GM19043 (cell line): ENCODE data around the gene KBTBD7.
"Not testable (repeated sequence)": the region's sequence is repeated elsewhere in the genome, so short reads cannot be mapped to it uniquely, and the experiment has no call there.

Source experiments
- ATAC-seq: cut with Tn5 transposase; IDR thresholded peaks from one replicate; pipeline ENCODE4 v1.9.1; 2021; ENCODE audit warnings: low read depth; ENCODE audit not compliant: unreplicated experiment

KBTBD7 gene

DNA sequence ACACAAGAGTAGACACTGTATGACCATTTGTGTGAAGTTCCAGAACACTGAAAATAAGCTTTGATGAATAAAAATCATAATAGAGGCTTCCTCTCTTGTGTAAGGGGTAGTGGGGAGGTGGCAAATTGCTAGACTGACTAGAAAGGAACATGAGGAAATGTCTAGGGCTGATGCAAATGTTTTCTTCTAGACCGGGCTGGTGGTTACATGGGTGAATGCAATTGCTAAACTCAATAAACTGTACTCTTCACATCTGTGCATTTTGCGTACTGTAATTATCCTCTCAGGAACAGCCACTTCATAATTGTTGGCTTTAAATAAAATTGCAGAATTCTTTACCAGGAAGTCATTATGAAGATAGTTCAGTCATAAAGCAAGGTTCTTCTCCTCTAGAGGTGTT, 5.2 kb upstream of the KBTBD7 start:
- ATAC-seq, result peak; percentile 92

GRCh38 chr13:41199079-41199478, 4.7 kb upstream of the KBTBD7 start:
- no peak for ATAC-seq

GRCh38 chr13:41196620-41197019, 2.3 kb upstream of the KBTBD7 start:
- ATAC-seq, result no peak

- ATAC-seq, result no peak
Measured at GRCh38 chr13:41196011-41196410, 1.6 kb upstream of the KBTBD7 start.

GRCh38 chr13:41193469-41193868, 900 bp downstream of the KBTBD7 start:
- ATAC-seq, result no peak

- ATAC-seq, result no peak
Measured at GRCh38 chr13:41188584-41188983, 5.8 kb downstream of the KBTBD7 start.

- ATAC-seq, result no peak
Measured at GRCh38 chr13:41186481-41186880, 7.9 kb downstream of the KBTBD7 start.

DNA sequence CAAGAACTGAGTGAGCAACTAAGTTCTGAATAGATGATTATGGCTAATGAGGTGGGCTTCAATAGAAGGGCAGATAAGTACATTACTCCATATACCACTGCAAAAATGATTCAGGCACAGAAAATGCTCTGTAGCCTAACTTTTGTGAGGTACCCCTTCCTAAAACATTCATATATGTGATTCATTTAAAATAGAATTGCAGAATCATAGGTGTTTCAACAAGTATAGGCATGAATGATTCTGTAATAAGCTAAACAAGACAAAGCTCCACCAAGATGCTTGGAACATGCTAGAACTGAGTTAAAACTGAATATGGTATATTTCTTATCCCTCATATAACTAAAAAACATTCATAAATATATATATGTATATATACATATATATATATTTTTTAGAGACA, 12.1 kb downstream of the KBTBD7 start:
- ATAC-seq, result no peak

DNA sequence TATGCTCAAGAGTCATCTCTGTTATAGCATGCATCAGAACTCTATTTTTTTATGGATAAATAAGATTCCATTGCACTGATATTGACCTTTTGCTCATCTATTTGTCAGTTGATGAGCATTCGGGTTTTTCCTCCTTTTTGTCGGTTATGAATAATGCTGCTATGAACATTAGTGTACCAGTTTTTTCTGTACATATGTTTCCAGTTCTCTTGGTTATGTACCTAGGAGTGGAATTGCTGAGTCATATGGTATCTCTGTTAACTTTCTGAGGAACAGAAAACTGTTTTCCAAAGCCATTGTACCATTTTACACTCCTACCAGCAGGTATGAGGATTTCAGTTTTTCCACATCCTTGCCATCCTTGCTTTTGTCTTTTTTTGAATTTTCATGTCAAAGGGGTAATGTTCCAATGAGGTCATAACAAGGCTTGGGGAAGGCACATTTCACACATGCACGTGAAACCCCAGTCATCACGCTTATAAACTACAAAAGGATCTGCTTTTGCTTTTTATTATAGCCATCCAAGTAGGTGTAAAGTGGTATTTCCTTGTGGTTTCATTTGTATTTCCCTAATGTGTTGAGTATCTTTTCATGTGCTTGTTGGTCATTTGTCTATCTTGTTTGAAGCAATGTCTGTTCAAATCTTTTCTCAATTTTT, 14.6 kb downstream of the KBTBD7 start:
- no peak for ATAC-seq

DNA sequence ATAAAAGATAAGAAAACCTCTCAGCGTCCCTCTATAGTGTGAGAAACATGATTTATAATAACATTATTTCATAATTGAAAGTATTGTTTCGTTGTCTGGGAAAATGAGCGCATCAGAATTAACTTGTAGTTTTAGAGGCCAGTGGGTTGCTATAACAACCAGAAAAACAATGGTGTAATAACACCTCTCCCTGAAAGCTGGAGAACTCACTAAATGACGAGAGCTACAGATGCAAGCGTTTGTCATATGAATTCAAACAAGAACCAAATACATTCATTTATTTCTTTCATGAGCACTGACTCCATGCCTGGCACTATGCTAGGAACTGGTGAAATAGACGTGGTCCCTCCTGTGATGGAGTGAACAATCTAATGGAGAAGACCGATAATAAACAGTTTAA, 16.3 kb downstream of the KBTBD7 start:
- ATAC-seq, result no peak

DNA sequence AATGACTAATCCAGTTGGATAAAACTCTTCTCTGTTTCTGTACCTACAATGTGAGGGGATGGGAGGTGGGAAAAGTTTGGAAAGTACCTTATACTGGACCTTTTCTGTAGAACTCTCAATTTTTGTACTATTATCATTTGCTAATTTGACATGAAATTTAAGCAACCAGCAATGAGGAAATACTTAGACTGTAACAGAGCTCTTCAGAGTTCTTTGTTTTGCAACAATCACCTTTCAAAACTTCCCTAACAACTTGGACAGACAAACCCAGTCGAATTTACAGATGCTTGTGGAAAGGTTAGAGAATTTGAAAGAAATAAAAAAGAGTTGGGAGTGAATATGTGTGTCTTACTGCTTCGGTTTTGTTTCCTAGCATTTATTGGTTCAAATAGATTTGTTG, 16.8 kb downstream of the KBTBD7 start:
- ATAC-seq, result no peak

DNA sequence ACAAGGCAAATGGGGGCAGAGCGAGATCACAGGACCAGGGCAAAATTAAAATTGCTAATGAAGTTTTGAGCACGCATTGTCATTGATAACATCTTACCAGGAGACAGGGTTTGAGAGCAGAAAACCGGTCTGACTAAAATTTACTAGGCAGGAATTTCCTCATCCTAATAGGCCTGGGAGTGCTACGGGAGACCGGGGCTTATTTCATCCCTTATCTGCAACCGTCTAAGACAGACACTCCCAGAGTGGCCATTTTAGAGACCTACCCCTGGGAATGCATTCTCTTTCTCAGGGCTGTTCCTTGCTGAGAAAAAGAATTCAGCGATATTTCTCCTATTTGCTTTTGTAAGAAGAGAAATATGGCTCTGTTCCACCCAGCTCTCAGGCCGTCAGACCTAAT, 18.8 kb downstream of the KBTBD7 start:
- ATAC-seq, result not testable (repeated sequence)

GRCh38 chr13:41162151-41162550, 32.2 kb downstream of the KBTBD7 start:
- no peak for ATAC-seq

DNA sequence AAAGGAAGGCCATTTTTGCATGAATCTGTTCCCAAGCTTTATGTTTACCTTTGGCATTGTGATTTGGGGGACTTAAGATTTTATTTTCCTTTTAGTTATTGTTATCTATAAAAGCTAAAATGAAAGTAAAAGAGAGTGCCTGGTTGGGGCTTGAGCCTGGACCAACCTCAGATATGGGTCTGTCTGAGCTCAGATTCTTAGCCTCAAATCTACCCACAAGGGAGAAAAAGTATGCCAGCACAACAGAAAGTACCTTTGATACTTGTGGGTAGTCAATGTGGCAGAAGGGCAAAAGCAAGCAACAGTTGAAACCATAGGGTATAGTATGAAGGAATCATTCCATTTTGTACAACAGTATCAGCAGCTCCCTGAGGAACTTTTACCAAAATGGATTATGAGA, 35.2 kb downstream of the KBTBD7 start:
- no peak for ATAC-seq

DNA sequence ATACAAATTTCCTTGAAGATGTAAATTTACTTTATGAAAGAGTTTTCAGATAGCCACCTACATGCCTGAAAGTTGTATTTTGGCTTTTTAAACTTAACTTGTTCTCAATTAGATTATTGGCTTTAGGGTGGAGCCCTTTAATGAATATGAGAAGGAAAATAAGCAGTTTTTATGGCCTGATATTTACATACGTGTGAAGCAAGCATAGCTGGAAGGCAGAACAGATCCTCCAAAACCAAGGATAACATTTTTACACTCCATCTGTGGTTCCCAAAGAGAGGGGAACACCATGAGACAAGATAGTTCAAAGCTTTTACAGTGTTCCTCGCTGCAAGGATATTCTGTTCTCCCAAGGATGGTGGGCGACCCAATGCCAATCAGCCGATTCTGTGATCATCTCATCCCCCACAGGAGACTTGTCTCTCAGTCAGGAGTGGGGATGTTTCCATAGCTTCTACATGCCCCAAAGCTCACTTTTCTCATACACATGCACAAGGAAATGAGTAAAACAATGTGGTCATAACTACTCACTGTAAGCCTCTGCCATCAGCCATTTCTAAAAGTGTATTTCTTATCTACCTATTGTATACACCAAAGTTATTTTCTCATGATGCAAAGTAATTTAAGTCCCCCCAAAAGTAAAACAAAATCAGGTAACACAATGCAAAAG, 37.2 kb downstream of the KBTBD7 start:
- ATAC-seq, result no peak

GRCh38 chr13:41156620-41157019, 37.7 kb downstream of the KBTBD7 start:
- ATAC-seq, result no peak

GRCh38 chr13:41154042-41154441, 40.3 kb downstream of the KBTBD7 start:
- ATAC-seq, result no peak

DNA sequence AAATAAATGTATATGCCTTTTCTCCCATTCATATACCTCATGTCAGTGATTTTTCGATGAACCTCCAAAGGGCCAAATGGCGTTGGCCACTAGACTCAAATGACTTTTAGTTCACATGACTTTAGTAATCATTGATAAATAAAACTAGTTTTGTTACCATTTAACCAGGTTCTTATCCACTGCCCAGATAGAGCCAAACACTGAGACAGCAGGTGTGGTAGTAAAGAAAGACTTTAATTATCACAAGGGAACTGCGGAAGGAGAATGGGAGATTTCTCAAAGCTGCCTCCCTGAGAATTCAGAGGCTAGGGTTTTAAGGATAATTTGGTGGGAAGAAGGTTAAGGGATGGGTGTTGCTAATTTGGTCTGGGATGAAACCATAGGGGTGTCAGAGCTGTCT, 42.4 kb downstream of the KBTBD7 start:
- ATAC-seq, result no peak

DNA sequence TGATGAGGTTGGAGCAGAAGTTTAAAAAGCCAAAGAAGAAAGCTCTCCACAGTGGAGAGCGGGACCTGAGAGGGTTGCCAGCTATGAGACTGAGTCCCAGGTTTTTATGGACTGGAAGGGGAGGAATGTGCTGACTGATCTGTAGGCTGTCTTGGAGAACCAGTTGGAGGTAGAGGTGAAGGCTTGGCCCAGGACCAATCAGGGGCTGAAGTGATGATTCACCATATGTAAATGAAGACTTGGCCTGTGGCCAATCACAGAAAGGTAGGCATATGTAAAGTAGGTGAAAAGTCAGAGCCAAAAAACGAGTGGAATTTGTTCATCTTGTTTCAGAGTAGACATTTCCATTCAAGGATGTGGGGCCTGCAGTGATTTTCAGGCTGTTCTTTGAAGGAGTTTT, 44.3 kb downstream of the KBTBD7 start:
- ATAC-seq, result no peak

DNA sequence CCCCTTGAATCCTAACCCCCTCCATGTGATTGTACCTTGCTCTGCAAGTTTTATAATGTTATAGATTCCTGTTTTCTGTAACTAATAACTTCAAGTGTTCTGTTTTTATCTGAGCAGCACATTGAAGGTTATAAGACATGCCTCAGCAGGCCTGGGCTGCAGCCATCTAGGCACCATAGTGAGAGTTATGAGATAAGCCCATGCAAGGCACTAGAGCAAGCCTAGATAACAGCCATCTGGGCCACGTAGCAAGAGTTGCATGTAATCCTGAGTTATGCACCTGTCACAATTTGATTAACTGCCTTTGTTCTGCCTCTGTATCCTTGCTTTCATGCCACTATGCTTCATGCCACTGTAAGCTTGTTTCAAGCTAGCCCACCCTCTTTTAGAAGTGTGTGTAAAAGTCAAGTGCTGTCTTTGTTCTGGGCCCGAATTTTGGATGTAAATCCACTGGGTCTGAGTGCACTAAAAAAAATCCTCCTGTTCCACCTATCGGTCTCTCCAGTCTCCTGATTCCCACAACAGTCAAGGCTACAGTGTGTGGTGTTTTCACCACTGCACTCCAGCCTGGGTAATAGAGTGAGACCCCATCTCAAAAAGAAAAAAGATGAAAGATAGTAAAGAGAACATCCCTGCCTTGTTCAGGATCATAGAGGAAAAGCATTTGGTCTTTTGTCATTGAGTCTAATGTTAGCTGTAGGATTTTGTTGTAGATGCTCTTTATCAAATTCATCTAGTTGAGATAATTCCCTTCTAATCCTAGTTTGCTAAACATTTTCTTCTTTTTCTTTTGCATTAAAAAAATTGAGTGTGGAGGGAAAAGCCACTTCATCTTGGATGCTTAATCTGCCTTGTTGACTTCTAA, 45.7 kb downstream of the KBTBD7 start:
- ATAC-seq, result no peak

DNA sequence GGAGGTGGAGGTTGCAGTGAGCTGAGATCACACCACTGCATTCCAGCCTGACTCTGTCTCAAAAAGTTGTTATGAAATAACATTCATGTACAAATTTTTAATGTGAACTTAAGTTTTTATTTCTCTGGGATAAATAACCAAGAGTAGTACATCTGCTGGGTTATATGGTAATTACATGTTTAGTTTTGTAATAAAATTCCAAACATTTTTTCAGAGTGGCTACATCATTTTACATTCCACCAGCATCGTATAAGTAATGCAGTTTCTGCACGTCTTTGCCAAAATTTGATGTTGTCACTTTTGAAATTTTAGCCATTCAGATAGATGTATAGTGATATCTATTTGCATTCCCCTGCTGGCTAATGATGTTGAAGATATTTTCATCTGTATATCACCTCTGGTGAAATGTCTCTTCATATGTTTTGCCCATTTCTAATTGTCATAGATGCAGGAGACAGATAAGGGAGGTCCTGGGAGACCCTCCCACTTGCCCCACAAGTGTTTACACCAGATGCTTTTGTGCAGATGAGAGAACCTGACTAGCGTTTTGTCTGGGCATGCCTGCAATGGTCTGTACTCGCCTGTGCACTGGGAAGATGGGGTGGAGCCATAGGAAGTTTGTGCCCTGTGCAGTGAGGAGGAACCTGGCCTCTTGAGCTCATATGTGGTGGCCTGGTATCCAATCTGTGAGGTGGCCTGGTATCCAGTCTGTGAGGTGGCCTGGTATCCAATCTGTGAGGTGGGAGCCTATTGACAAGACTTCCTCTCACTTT, 49.0 kb downstream of the KBTBD7 start:
- no peak for ATAC-seq
